Renal cortical epithelial cell (primary cell): ENCODE data around the gene ATP11A. TPM values are rescaled to one million over a fixed set of nuclear protein-coding genes. Genes with fewer than 3 reads are reported as not detected.

Source experiments
- DNase-seq: peaks from one replicate; pipeline ENCODE4 v3.0.0-alpha.2; 2011; ENCODE audit warnings: low read depth
- total RNA-seq: library from RNA; depleted of rRNA; stranded (reverse); fragments of >200 nt; gene quantifications from 2 replicates; pipeline ENCODE4 v1.2.3, GENCODE V29; 2014

The ATP11A gene
- total RNA-seq, 1 donor from 2014 or later: 171 TPM

- no peak for DNase-seq
These were observed 53.8 kb downstream of the ATP11A start for GRCh38 chr13:112743451-112744167.

GRCh38 chr13:112744168-112745021 lies 54.6 kb downstream of the ATP11A start:
- DNase-seq: peak; percentile 66

GRCh38 chr13:112746044-112746443 lies 56.2 kb downstream of the ATP11A start:
- DNase-seq: no peak

- peak; percentile 47 for DNase-seq
These were observed 57.4 kb downstream of the ATP11A start for GRCh38 chr13:112747256-112747655.

GRCh38 chr13:112748947-112749735 lies 59.3 kb downstream of the ATP11A start:
- DNase-seq: no peak

GRCh38 chr13:112750570-112750969 lies 60.7 kb downstream of the ATP11A start:
- DNase-seq: no peak

- DNase-seq: no peak
These were observed 61.8 kb downstream of the ATP11A start for GRCh38 chr13:112751617-112752016.

GRCh38 chr13:112752211-112752610 lies 62.4 kb downstream of the ATP11A start:
- DNase-seq: no peak

GRCh38 chr13:112752711-112753541 lies 63.1 kb downstream of the ATP11A start:
- peak; percentile 36 for DNase-seq

- DNase-seq: no peak
These were observed 64.0 kb downstream of the ATP11A start for GRCh38 chr13:112753833-112754232.

- DNase-seq: no peak
These were observed 64.6 kb downstream of the ATP11A start for GRCh38 chr13:112754281-112755025.

GRCh38 chr13:112755331-112755730 lies 65.5 kb downstream of the ATP11A start:
- no peak for DNase-seq

- no peak for DNase-seq
These were observed 66.2 kb downstream of the ATP11A start for GRCh38 chr13:112756081-112756480.

- no peak for DNase-seq
These were observed 66.7 kb downstream of the ATP11A start for GRCh38 chr13:112756511-112756966.

- DNase-seq: peak; percentile 28
These were observed 67.3 kb downstream of the ATP11A start for GRCh38 chr13:112756967-112757758.

GRCh38 chr13:112757759-112758086 lies 67.9 kb downstream of the ATP11A start:
- DNase-seq: no peak

- DNase-seq: no peak
These were observed 69.2 kb downstream of the ATP11A start for GRCh38 chr13:112759053-112759452.

- DNase-seq: no peak
These were observed 70.0 kb downstream of the ATP11A start for GRCh38 chr13:112759827-112760226.

GRCh38 chr13:112760435-112760834 lies 70.6 kb downstream of the ATP11A start:
- no peak for DNase-seq

- no peak for DNase-seq
These were observed 71.1 kb downstream of the ATP11A start for GRCh38 chr13:112760931-112761330.
